GM12873 (cell line): Measurements from ENCODE around the gene KLF5.

Experiments
- CTCF ChIP-seq: IDR thresholded peaks from 2 replicates; pipeline ENCODE4 v1.5.1; 2012; ENCODE audit warnings: low read depth, mild to moderate bottlenecking, moderate library complexity, low read length, control low read depth; ENCODE audit not compliant: insufficient read depth; ENCODE audit errors: missing control alignments

KLF5 gene

GRCh38 chr13:73077865-73078264 is 19.1 kb downstream of the KLF5 start:
- no peak for TF ChIP-seq CTCF

- no peak for TF ChIP-seq CTCF
Observed at GRCh38 chr13:73079359-73079758, 20.6 kb downstream of the KLF5 start.

GRCh38 chr13:73081256-73081915 is 22.6 kb downstream of the KLF5 start:
- TF ChIP-seq CTCF = no peak

GRCh38 chr13:73082471-73082870 is 23.7 kb downstream of the KLF5 start:
- no peak for TF ChIP-seq CTCF

- TF ChIP-seq CTCF = no peak
Observed at GRCh38 chr13:73082895-73083294, 24.1 kb downstream of the KLF5 start.

- no peak for TF ChIP-seq CTCF
Observed at GRCh38 chr13:73088332-73088935, 29.6 kb downstream of the KLF5 start.

- no peak for TF ChIP-seq CTCF
Observed at GRCh38 chr13:73089213-73089612, 30.4 kb downstream of the KLF5 start.
